A172 (cell line): ENCODE results near the gene KCNH4. TPM values are rescaled to one million over a fixed set of nuclear protein-coding genes. Genes with fewer than 3 reads are reported as not detected.
"Not testable (repeated sequence)": the region's sequence is repeated elsewhere in the genome, so short reads cannot be mapped to it uniquely, and the experiment has no call there.

Source experiments
- DNase-seq: peaks from one replicate; pipeline ENCODE4 v3.0.0-alpha.2; 2015; ENCODE audit warnings: low spot score
- total RNA-seq: library from RNA; depleted of rRNA; stranded (reverse); fragments of >200 nt; shearing (Covaris generic); gene quantifications from 2 replicates; pipeline ENCODE4 v1.2.3, GENCODE V29; 2014

Gene KCNH4
- total RNA-seq, 1 experiment from 2014 or later, result not detected

- peak; percentile 77 for DNase-seq
Observed at GRCh38 chr17:42193969-42194899, 13.3 kb upstream of the KCNH4 start, which contains the start of gene GHDC. GHDC (minus strand) TSS chr17:42194494; CDS start chr17:42193581, 913 bp downstream.

GRCh38 chr17:42193216-42193968, 12.4 kb upstream of the KCNH4 start:
- DNase-seq, result no peak

- DNase-seq, result no peak
Observed at GRCh38 chr17:42192189-42193126, 11.5 kb upstream of the KCNH4 start.

- DNase-seq, result no peak
Observed at GRCh38 chr17:42191275-42191608, 10.3 kb upstream of the KCNH4 start.

GRCh38 chr17:42190491-42191274, 9.7 kb upstream of the KCNH4 start:
- DNase-seq, result no peak

- DNase-seq, result no peak
Observed at GRCh38 chr17:42189651-42189965, 8.7 kb upstream of the KCNH4 start.

- DNase-seq, result no peak
Observed at GRCh38 chr17:42188749-42189650, 8.1 kb upstream of the KCNH4 start.

- DNase-seq, result no peak
Observed at GRCh38 chr17:42187833-42188232, 6.9 kb upstream of the KCNH4 start.

GRCh38 chr17:42186191-42186590, 5.2 kb upstream of the KCNH4 start:
- DNase-seq, result not testable (repeated sequence)

- no peak for DNase-seq
Observed at GRCh38 chr17:42185621-42185930, 4.6 kb upstream of the KCNH4 start.

- no peak for DNase-seq
Observed at GRCh38 chr17:42184713-42185620, 4.0 kb upstream of the KCNH4 start, which contains the start of gene HCRT. HCRT (minus strand) TSS chr17:42185452; CDS start chr17:42185365, 87 bp downstream.

- DNase-seq, result no peak
Observed at GRCh38 chr17:42183741-42184711, 3.1 kb upstream of the KCNH4 start.

GRCh38 chr17:42182927-42183734, 2.2 kb upstream of the KCNH4 start:
- peak; percentile 68 for DNase-seq

GRCh38 chr17:42181851-42182207, 887 bp upstream of the KCNH4 start:
- DNase-seq, result no peak

GRCh38 chr17:42180411-42180921, 476 bp downstream of the KCNH4 start:
- no peak for DNase-seq

GRCh38 chr17:42179911-42180410, 981 bp downstream of the KCNH4 start:
- DNase-seq, result no peak

- no peak for DNase-seq
Observed at GRCh38 chr17:42179335-42179734, 1.6 kb downstream of the KCNH4 start.
